H9 (cell line): ENCODE data around the gene PHOSPHO1. TPM values are rescaled to one million over a fixed set of nuclear protein-coding genes. Genes with fewer than 3 reads are reported as not detected.

ENCODE experiments used
- DNase-seq: peaks from one replicate; pipeline ENCODE4 v3.0.0-alpha.2; 2017
- H2AFZ ChIP-seq: one replicate; pipeline ENCODE4 v1.6.1; 2013; ENCODE audit warnings: mild to moderate bottlenecking, low read length, control low read depth, moderate library complexity
- H2AK5ac ChIP-seq: 2 replicates; pipeline ENCODE4 v1.6.1; 2013; ENCODE audit warnings: low read length, control low read depth, mixed read lengths; ENCODE audit not compliant: insufficient read length
- H2BK120ac ChIP-seq: one replicate; pipeline ENCODE4 v1.6.1; 2013; ENCODE audit warnings: low read depth, mild to moderate bottlenecking, low read length, control low read depth, inconsistent platforms; ENCODE audit not compliant: poor library complexity, severe bottlenecking
- H2BK12ac ChIP-seq: 2 replicates; pipeline ENCODE4 v1.6.1; 2013; ENCODE audit warnings: low read length, control low read depth, mixed read lengths, low read depth; ENCODE audit not compliant: insufficient read length
- H2BK15ac ChIP-seq: 2 replicates; pipeline ENCODE4 v1.6.1; 2013; ENCODE audit warnings: low read depth, low read length, control low read depth
- H2BK20ac ChIP-seq: one replicate; pipeline ENCODE4 v1.6.1; 2013; ENCODE audit warnings: low read depth, mild to moderate bottlenecking, low read length, control low read depth, inconsistent platforms; ENCODE audit not compliant: poor library complexity, severe bottlenecking
- H2BK5ac ChIP-seq: 2 replicates; pipeline ENCODE4 v1.6.1; 2013; ENCODE audit warnings: low read length, control low read depth, mixed read lengths; ENCODE audit not compliant: insufficient read length
- H3K14ac ChIP-seq: 2 replicates; pipeline ENCODE4 v1.6.1; 2013; ENCODE audit warnings: low read length, control low read depth; ENCODE audit not compliant: insufficient read depth
- H3K18ac ChIP-seq: 2 replicates; pipeline ENCODE4 v1.6.1; 2013; ENCODE audit warnings: low read depth, mild to moderate bottlenecking, mixed read lengths, low read length, control low read depth; ENCODE audit not compliant: insufficient read length
- H3K23ac ChIP-seq: 2 replicates; pipeline ENCODE4 v1.6.1; 2013; ENCODE audit warnings: low read length, control low read depth, mixed read lengths, low read depth; ENCODE audit not compliant: insufficient read length
- H3K23me2 ChIP-seq: 2 replicates; pipeline ENCODE4 v1.6.1; 2013; ENCODE audit warnings: low read depth, mild to moderate bottlenecking, mixed read lengths, low read length, control low read depth; ENCODE audit not compliant: insufficient read length, poor library complexity, severe bottlenecking
- H3K27ac ChIP-seq: 2 replicates; pipeline ENCODE4 v1.5.1; 2013; ENCODE audit warnings: low read length, control low read depth, mixed read lengths, low read depth; ENCODE audit not compliant: insufficient read length
- H3K27me3 ChIP-seq: 2 replicates; pipeline ENCODE4 v1.6.1; 2013; ENCODE audit warnings: low read length, control low read depth, inconsistent platforms; ENCODE audit not compliant: insufficient read depth
- H3K4ac ChIP-seq: 2 replicates; pipeline ENCODE4 v1.6.1; 2013; ENCODE audit warnings: low read depth, mild to moderate bottlenecking, control low read depth, inconsistent platforms, low read length, moderate library complexity
- H3K4me1 ChIP-seq: 2 replicates; pipeline ENCODE4 v1.6.1; 2013; ENCODE audit warnings: low read length, control low read depth, inconsistent platforms; ENCODE audit not compliant: insufficient read depth
- H3K4me2 ChIP-seq: 2 replicates; pipeline ENCODE4 v1.6.1; 2013; ENCODE audit warnings: low read length, control low read depth, mixed read lengths; ENCODE audit not compliant: insufficient read length, insufficient read depth
- H3K56ac ChIP-seq: 2 replicates; pipeline ENCODE4 v1.6.1; 2013; ENCODE audit warnings: low read depth, mild to moderate bottlenecking, mixed read lengths, low read length, control low read depth; ENCODE audit not compliant: insufficient read length
- H3K79me1 ChIP-seq: 2 replicates; pipeline ENCODE4 v1.6.1; 2013; ENCODE audit warnings: low read depth, mild to moderate bottlenecking, moderate library complexity, low read length, control low read depth, inconsistent platforms; ENCODE audit not compliant: insufficient read depth, poor library complexity, severe bottlenecking
- H3K79me2 ChIP-seq: 2 replicates; pipeline ENCODE4 v1.6.1; 2013; ENCODE audit warnings: low read length, control low read depth, inconsistent platforms; ENCODE audit not compliant: insufficient read depth
- H3K9ac ChIP-seq: 2 replicates; pipeline ENCODE4 v1.6.1; 2013; ENCODE audit warnings: low read length, control low read depth, mixed read lengths; ENCODE audit not compliant: insufficient read length; ENCODE audit errors: extremely low read depth
- H3K9me3 ChIP-seq: one replicate; pipeline ENCODE4 v1.6.1; 2013; ENCODE audit warnings: low read depth, low read length, inconsistent platforms; ENCODE audit not compliant: control insufficient read depth
- H3T11ph ChIP-seq: one replicate; pipeline ENCODE4 v1.6.1; 2013; ENCODE audit warnings: mild to moderate bottlenecking, low read length, control low read depth, inconsistent platforms
- H4K20me1 ChIP-seq: one replicate; pipeline ENCODE4 v1.6.1; 2013; ENCODE audit not compliant: control insufficient read depth, insufficient read length, insufficient read depth
- H4K5ac ChIP-seq: 2 replicates; pipeline ENCODE4 v1.6.1; 2013; ENCODE audit warnings: low read depth, mild to moderate bottlenecking, mixed read lengths, low read length, control low read depth; ENCODE audit not compliant: insufficient read length
- H4K8ac ChIP-seq: replicated peaks from 2 replicates; pipeline ENCODE4 v1.6.1; 2013; ENCODE audit warnings: low read length, control low read depth, mixed read lengths, low read depth; ENCODE audit not compliant: insufficient read length
- H4K91ac ChIP-seq: 2 replicates; pipeline ENCODE4 v1.6.1; 2013; ENCODE audit warnings: low read depth, mild to moderate bottlenecking, moderate library complexity, mixed read lengths, low read length, control low read depth; ENCODE audit not compliant: insufficient read length
- H3K27ac Mint-ChIP-seq, 3 experiments: 2 replicates in 2 of 3; 3 replicates in 1 of 3; pipeline ENCODE4 v1.8.0; 2020 to 2021; ENCODE audit warnings: mixed read lengths in 3 of 3, mild to moderate bottlenecking in 1 of 3, moderate library complexity in 1 of 3
- H3K27me3 Mint-ChIP-seq: 2 replicates; pipeline ENCODE4 v1.8.0; 2021; ENCODE audit warnings: low read depth, mild to moderate bottlenecking, moderate library complexity, mixed read lengths
- H3K36me3 Mint-ChIP-seq, 3 experiments: 2 replicates in 2 of 3; 3 replicates in 1 of 3; pipeline ENCODE4 v1.8.0; 2020 to 2021; ENCODE audit warnings: low read depth in 3 of 3, mixed read lengths in 3 of 3; ENCODE audit not compliant: insufficient read depth in 1 of 3
- H3K4me1 Mint-ChIP-seq, 2 experiments: 2 replicates each; pipeline ENCODE4 v1.8.0; 2020; ENCODE audit warnings: mixed read lengths in 2 of 2
- H3K4me3 Mint-ChIP-seq, 2 experiments: 2 replicates in 1 of 2; 3 replicates in 1 of 2; pipeline ENCODE4 v1.8.0; 2020 to 2021; ENCODE audit warnings: mild to moderate bottlenecking in 2 of 2, mixed read lengths in 2 of 2, moderate library complexity in 1 of 2
- H3K9me3 Mint-ChIP-seq, 2 experiments: 2 replicates in 1 of 2; 3 replicates in 1 of 2; pipeline ENCODE4 v1.8.0; 2020; ENCODE audit warnings: mild to moderate bottlenecking in 2 of 2, mixed read lengths in 2 of 2, moderate library complexity in 1 of 2
- WGBS: extraction: QIAGEN DNeasy Blood & Tissue Kit; methylation state at CpG from one replicate; pipeline ENCODE4 v1.1.7; 2013; ENCODE audit warnings: missing lambda C conversion rate, low lambda C conversion rate, mixed read lengths; ENCODE audit not compliant: insufficient read length; ENCODE audit errors: extremely low coverage; 5-methylcytosine and 5-hydroxymethylcytosine counted together
- total RNA-seq: library from RNA; stranded (reverse); gene quantifications from 2 replicates; pipeline ENCODE4 v1.2.1, GENCODE V29; 2021
- TF ChIP-seq, protein P1 (sequence below): fragments of 200-600 bp; sonication (generic); conservative IDR thresholded peaks from 3 replicates; pipeline ENCODE4 v1.8.0; 2021; ENCODE audit warnings: antibody characterized with exemption, mild to moderate bottlenecking

The PHOSPHO1 gene
- total RNA-seq, 1 experiment from 2014 or later: 0.63 TPM

DNA sequence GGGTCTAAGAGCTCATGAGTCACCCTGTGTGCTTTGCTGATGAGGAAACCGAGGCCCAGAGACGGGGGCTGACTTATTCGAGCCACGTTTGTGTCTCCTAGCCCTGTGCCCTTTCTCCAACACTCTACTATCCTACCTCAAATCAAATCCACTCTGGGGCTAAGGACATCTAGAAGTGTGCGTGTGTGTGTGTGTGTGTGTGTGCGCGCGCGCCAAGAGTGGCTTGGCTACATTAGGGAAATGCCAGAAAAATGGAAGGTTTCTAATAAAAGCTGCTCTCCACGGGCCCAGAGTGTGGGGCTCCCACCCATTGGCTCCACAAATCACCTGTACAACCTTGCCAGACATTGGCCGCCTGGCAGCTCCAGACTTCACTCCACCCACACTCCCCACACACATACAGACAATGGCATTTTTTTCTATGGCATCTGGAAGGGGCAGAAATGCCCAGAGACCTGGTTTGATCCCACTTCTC, 30.3 kb upstream of the PHOSPHO1 start:
- Histone ChIP-seq H2BK12ac (no peak overlapping the region), H3K23ac (no peak overlapping the region), H3K9ac (no peak overlapping the region), H3K4ac (no peak overlapping the region), H3K23me2 (no peaks in the 10 kb centered on the region), H2AK5ac (no peak overlapping the region), H3K18ac (no peak overlapping the region), H2BK120ac (no peak overlapping the region), H3K14ac (no peak overlapping the region), H3K79me2 (no peaks in the 10 kb centered on the region), H3K9me3 (no peaks in the 10 kb centered on the region), H3K27ac (no peak overlapping the region), H3T11ph (no peak overlapping the region), H2BK15ac (no peak overlapping the region), H2AFZ (no peak overlapping the region), H4K5ac (no peak overlapping the region), H3K27me3 (no peaks in the 10 kb centered on the region; the same call in 1 of the 2 replicates), H2BK20ac (no peak overlapping the region), H4K91ac (no peak overlapping the region), H3K4me1 (no peaks in the 10 kb centered on the region), H3K79me1 (no peaks in the 10 kb centered on the region), H3K56ac (no peak overlapping the region), H3K4me2 (peak overlapping the region; percentile 41), H4K8ac (no peak overlapping the region), H4K20me1 (no peaks in the 10 kb centered on the region), H2BK5ac (no peak overlapping the region)
- Mint-ChIP-seq H3K9me3 (no peaks in the 10 kb centered on the region), H3K4me3 (peak overlapping the region; percentile 63 to 77), H3K27me3 (peaks cover 30% of the 10 kb centered on the region), H3K4me1 (peaks cover 7 to 8% of the 10 kb centered on the region in 2 experiments), H3K27ac (no peak overlapping the region), H3K36me3 (no peaks in the 10 kb centered on the region)
- DNase-seq: no peak
- TF ChIP-seq, protein P1, sequence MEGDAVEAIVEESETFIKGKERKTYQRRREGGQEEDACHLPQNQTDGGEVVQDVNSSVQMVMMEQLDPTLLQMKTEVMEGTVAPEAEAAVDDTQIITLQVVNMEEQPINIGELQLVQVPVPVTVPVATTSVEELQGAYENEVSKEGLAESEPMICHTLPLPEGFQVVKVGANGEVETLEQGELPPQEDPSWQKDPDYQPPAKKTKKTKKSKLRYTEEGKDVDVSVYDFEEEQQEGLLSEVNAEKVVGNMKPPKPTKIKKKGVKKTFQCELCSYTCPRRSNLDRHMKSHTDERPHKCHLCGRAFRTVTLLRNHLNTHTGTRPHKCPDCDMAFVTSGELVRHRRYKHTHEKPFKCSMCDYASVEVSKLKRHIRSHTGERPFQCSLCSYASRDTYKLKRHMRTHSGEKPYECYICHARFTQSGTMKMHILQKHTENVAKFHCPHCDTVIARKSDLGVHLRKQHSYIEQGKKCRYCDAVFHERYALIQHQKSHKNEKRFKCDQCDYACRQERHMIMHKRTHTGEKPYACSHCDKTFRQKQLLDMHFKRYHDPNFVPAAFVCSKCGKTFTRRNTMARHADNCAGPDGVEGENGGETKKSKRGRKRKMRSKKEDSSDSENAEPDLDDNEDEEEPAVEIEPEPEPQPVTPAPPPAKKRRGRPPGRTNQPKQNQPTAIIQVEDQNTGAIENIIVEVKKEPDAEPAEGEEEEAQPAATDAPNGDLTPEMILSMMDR: no peak
- WGBS: no CpG with 5 or more reads among the region's 11 CpGs
